ENCODE data around the gene TCF20. TPM values are rescaled to one million over a fixed set of nuclear protein-coding genes. Genes with fewer than 3 reads are reported as not detected.

Gene TCF20
- total and polyA plus RNA-seq, 2 donors (not counting 1 experiment from before 2014, with no cell fraction given) = 16.4 to 81.3 TPM

- Histone ChIP-seq H3K9ac (ENCODE audit: low read length) (no peak overlapping the region), H3K27me3 (replicated peaks in 1 of 4; ENCODE audit: control extremely low read depth in 1 of 4, control insufficient read depth in 3 of 4, insufficient read depth in 4 of 4, low read length in 3 of 4) (peaks cover 0 to 23% (median 2%) of the 10 kb centered on the region in 4 experiments), H4K20me1 (ENCODE audit: control insufficient read depth, insufficient read depth, low read length, poor library complexity, severe bottlenecking) (no peaks in the 10 kb centered on the region), H3K36me3 (replicated peaks in 1 of 2; ENCODE audit: control extremely low read depth in 1 of 2, control insufficient read depth in 1 of 2, extremely low read depth in 1 of 2, insufficient read depth in 2 of 2, low read length in 1 of 2) (no peaks in the 10 kb centered on the region), H3K4me1 (ENCODE audit: control insufficient read depth in 2 of 2, insufficient read depth in 2 of 2, low read length in 2 of 2) (peaks cover 0 to 12% of the 10 kb centered on the region in 2 donors), H3K4me3 (ENCODE audit: control extremely low read depth in 1 of 5, extremely low read depth in 1 of 5, insufficient read depth in 1 of 5, low read depth in 2 of 5, low read length in 4 of 5) (no peak overlapping the region), H2AFZ (ENCODE audit: insufficient read depth, low read depth, low read length, poor library complexity, severe bottlenecking) (no peak overlapping the region), H3K79me2 (ENCODE audit: control insufficient read depth, insufficient read depth, low read length) (no peaks in the 10 kb centered on the region), H3K27ac (ENCODE audit: low read length in 2 of 2) (no peak overlapping the region), H3K4me2 (replicated peaks; ENCODE audit: low read depth, low read length, poor library complexity, severe bottlenecking) (no peak overlapping the region), H3K9me3 (ENCODE audit: control extremely low read depth in 1 of 3, control insufficient read depth in 2 of 3, insufficient read depth in 1 of 3, low read length in 2 of 3) (peaks cover 0 to 4% (median 0%) of the 10 kb centered on the region in 3 donors)
- CTCF ChIA-PET = no interaction called here
- no peak for DNase-seq
- Mint-ChIP-seq H3K27me3 (peaks cover 30% of the 10 kb centered on the region), H3K9me3 (ENCODE audit: insufficient read depth) (no peaks in the 10 kb centered on the region), H3K4me3 (peak overlapping the region; percentile 48), H3K27ac (peak overlapping the region; percentile 53), H3K4me1 (peaks cover 12% of the 10 kb centered on the region)
- POLR2A ChIA-PET = no interaction called here
- 72% methylated on average over 7 of the region's 13 CpGs for WGBS (ENCODE audit: insufficient coverage)
- peak; percentile 59 for ATAC-seq (ENCODE audit: low read depth)
- intact Hi-C loops (cut with micrococcal nuclease) = no loop called here
- TF ChIP-seq CTCF (IDR thresholded peaks at IDR 0.05) (no peak), EZH2 (IDR thresholded peaks at IDR 0.05; ENCODE audit: borderline replicate concordance, insufficient read depth, low read depth, low read length, poor library complexity, severe bottlenecking) (no peak)
These were observed 46.6 kb upstream of the TCF20 start for GRCh38 chr22:42317008-42317407.

- peaks cover 12% of the 10 kb centered on the region for H3K4me1 Mint-ChIP-seq
- Histone ChIP-seq H3K36me3 (replicated peaks in 1 of 2; ENCODE audit: control extremely low read depth in 1 of 2, control insufficient read depth in 1 of 2, extremely low read depth in 1 of 2, insufficient read depth in 2 of 2, low read length in 1 of 2) (no peaks in the 10 kb centered on the region), H4K20me1 (ENCODE audit: control insufficient read depth, insufficient read depth, low read length, poor library complexity, severe bottlenecking) (no peaks in the 10 kb centered on the region), H3K9ac (ENCODE audit: low read length) (no peak overlapping the region), H3K27ac (ENCODE audit: low read length in 2 of 2) (no peak overlapping the region), H3K9me3 (ENCODE audit: control extremely low read depth in 1 of 3, control insufficient read depth in 2 of 3, insufficient read depth in 1 of 3, low read length in 2 of 3) (peaks cover 0 to 4% (median 0%) of the 10 kb centered on the region in 3 donors), H3K27me3 (replicated peaks in 1 of 4; ENCODE audit: control extremely low read depth in 1 of 4, control insufficient read depth in 3 of 4, insufficient read depth in 4 of 4, low read length in 3 of 4) (peaks cover 0 to 16% (median 2%) of the 10 kb centered on the region in 4 experiments), H2AFZ (ENCODE audit: insufficient read depth, low read depth, low read length, poor library complexity, severe bottlenecking) (no peak overlapping the region), H3K4me3 (ENCODE audit: control extremely low read depth in 1 of 5, extremely low read depth in 1 of 5, insufficient read depth in 1 of 5, low read depth in 2 of 5, low read length in 4 of 5) (no peak overlapping the region), H3K4me2 (replicated peaks; ENCODE audit: low read depth, low read length, poor library complexity, severe bottlenecking) (no peak overlapping the region), H3K79me2 (ENCODE audit: control insufficient read depth, insufficient read depth, low read length) (no peaks in the 10 kb centered on the region), H3K4me1 (ENCODE audit: control insufficient read depth in 2 of 2, insufficient read depth in 2 of 2, low read length in 2 of 2) (peaks cover 0 to 12% of the 10 kb centered on the region in 2 donors)
- ATAC-seq (ENCODE audit: low read depth) (no peak), DNase-seq (no peak)
- TF ChIP-seq CTCF (IDR thresholded peaks at IDR 0.05) (no peak), EZH2 (IDR thresholded peaks at IDR 0.05; ENCODE audit: borderline replicate concordance, insufficient read depth, low read depth, low read length, poor library complexity, severe bottlenecking) (no peak)
- ChIA-PET POLR2A (no interaction called here), CTCF (interaction anchor here (0.7 to 1.3 kb wide), 2 partner anchors 37 to 223 kb away, joined by 3 to 4 read pairs; no protein-coding TSS in a partner anchor)
- H3K27ac Mint-ChIP-seq = no peak overlapping the region
- intact Hi-C loops (cut with micrococcal nuclease) = no loop called here
- no peak overlapping the region for H3K4me3 Mint-ChIP-seq
- H3K27me3 Mint-ChIP-seq = peaks cover 35% of the 10 kb centered on the region
- H3K9me3 Mint-ChIP-seq (ENCODE audit: insufficient read depth) = no peaks in the 10 kb centered on the region
These were observed 44.9 kb upstream of the TCF20 start for GRCh38 chr22:42315392-42315756.

Measured in B cell (primary cell).